ENCODE measurements around the gene SORBS2. TPM values are rescaled to one million over a fixed set of nuclear protein-coding genes. Genes with fewer than 3 reads are reported as not detected.

SORBS2 gene
- total and polyA plus RNA-seq, 2 donors (not counting 1 experiment from before 2014, with no cell fraction given) = 0.33 to 3.0 TPM

DNA sequence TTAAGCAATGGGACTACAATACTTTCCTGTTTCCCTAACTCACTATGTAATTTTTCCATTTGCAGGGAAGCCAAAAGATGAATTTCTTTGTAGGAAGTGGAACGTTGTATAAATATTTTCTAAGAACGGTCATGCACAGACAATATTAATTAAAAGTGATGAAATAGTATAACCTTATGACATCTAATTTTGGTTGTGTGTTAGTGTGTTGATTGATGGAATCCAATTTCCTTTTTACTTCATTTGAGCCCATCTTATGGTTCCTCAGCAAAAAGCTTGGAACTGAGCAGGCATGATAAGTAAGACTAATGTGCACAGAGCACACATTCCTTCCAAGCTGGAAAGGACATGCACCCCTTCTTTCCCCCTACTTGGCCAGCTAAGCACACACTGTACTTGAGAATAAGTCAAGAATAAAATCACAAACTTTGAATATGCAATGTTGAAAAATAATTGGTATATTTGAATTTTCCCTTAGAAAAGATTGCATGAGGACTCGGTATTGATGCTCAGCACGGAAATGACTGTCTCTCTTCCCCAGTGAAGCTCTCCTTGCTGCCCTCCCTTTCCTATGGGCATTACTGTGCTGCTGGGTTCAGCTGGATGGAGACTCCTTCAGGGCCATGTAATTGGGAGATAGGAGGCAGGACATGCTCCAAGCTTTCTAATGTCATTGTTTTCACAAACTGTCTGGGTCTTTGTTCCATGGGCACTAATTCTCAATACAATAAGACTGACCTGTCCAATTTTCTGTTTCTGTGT, 257.4 kb downstream of the SORBS2 start:
- Histone ChIP-seq H3K9ac (ENCODE audit: insufficient read depth, low read length) (no peak overlapping the region), H3K27ac (ENCODE audit: insufficient read depth, low read length) (no peak overlapping the region), H2AFZ (ENCODE audit: low read length) (no peak overlapping the region), H3K4me1 (ENCODE audit: control insufficient read depth, extremely low read depth, insufficient read depth, low read length) (no peaks in the 10 kb centered on the region), H3K4me2 (ENCODE audit: extremely low read depth, insufficient read depth, low read length) (no peak overlapping the region), H3K4me3 (replicated peaks in 1 of 4; ENCODE audit: control extremely low read depth in 1 of 4, insufficient read depth in 1 of 4, low read depth in 3 of 4, low read length in 4 of 4) (no peak overlapping the region), H3K79me2 (ENCODE audit: control insufficient read depth, insufficient read depth, low read length) (no peaks in the 10 kb centered on the region), H3K27me3 (ENCODE audit: control insufficient read depth, insufficient read depth, low read length) (no peaks in the 10 kb centered on the region), H3K9me3 (ENCODE audit: control insufficient read depth, insufficient read depth, low read depth, low read length) (no peaks in the 10 kb centered on the region), H3K36me3 (ENCODE audit: control insufficient read depth, insufficient read depth, low read length) (no peaks in the 10 kb centered on the region), H4K20me1 (ENCODE audit: control insufficient read depth, extremely low read depth, insufficient read depth, low read length) (no peaks in the 10 kb centered on the region)
- no peak for DNase-seq (ENCODE audit: low read depth in 2 of 2)
- no peak for TF ChIP-seq EZH2 (IDR thresholded peaks at IDR 0.05; ENCODE audit: low read length, missing control alignments)

DNA sequence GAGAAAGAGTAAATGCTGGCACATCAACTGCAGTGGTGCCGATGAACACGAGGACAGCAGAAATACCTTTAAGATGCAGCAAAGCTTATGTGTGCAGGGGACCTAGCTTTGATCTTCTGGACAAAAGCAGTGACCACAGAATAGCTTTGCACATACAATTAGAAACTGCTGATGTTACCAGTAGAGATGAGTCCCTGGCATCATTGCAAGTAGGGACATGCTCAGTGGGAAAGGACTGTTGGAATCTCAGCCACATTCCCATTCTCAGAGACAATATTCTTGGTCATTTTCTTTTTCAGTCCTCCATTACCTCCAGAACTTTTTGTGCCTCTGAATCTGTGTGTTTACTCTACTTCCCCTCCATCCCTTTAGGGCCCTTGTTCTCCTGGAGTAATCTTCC, 259.7 kb downstream of the SORBS2 start:
- H3K79me2 ChIP-seq (ENCODE audit: control insufficient read depth, insufficient read depth, low read length) = no peaks in the 10 kb centered on the region
- no peak overlapping the region for H2AFZ ChIP-seq (ENCODE audit: low read length)
- no peak for DNase-seq (ENCODE audit: low read depth in 2 of 2)
- H3K27me3 ChIP-seq (ENCODE audit: control insufficient read depth, insufficient read depth, low read length) = no peaks in the 10 kb centered on the region
- H4K20me1 ChIP-seq (ENCODE audit: control insufficient read depth, extremely low read depth, insufficient read depth, low read length) = no peaks in the 10 kb centered on the region
- TF ChIP-seq EZH2 (IDR thresholded peaks at IDR 0.05; ENCODE audit: low read length, missing control alignments) = no peak
- TF ChIP-seq, protein P1, sequence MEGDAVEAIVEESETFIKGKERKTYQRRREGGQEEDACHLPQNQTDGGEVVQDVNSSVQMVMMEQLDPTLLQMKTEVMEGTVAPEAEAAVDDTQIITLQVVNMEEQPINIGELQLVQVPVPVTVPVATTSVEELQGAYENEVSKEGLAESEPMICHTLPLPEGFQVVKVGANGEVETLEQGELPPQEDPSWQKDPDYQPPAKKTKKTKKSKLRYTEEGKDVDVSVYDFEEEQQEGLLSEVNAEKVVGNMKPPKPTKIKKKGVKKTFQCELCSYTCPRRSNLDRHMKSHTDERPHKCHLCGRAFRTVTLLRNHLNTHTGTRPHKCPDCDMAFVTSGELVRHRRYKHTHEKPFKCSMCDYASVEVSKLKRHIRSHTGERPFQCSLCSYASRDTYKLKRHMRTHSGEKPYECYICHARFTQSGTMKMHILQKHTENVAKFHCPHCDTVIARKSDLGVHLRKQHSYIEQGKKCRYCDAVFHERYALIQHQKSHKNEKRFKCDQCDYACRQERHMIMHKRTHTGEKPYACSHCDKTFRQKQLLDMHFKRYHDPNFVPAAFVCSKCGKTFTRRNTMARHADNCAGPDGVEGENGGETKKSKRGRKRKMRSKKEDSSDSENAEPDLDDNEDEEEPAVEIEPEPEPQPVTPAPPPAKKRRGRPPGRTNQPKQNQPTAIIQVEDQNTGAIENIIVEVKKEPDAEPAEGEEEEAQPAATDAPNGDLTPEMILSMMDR (conservative IDR thresholded peaks at IDR 0.05 in 1 of 2, IDR thresholded peaks at IDR 0.05 in 1 of 2; ENCODE audit: low read depth in 1 of 2, low read length in 2 of 2) = no peak
- H3K9ac ChIP-seq (ENCODE audit: insufficient read depth, low read length) = no peak overlapping the region
- no peaks in the 10 kb centered on the region for H3K4me1 ChIP-seq (ENCODE audit: control insufficient read depth, extremely low read depth, insufficient read depth, low read length)
- H3K9me3 ChIP-seq (ENCODE audit: control insufficient read depth, insufficient read depth, low read depth, low read length) = no peaks in the 10 kb centered on the region
- no peak overlapping the region for H3K4me3 ChIP-seq (replicated peaks in 1 of 4; ENCODE audit: control extremely low read depth in 1 of 4, insufficient read depth in 1 of 4, low read depth in 3 of 4, low read length in 4 of 4)
- no peaks in the 10 kb centered on the region for H3K36me3 ChIP-seq (ENCODE audit: control insufficient read depth, insufficient read depth, low read length)
- H3K27ac ChIP-seq (ENCODE audit: insufficient read depth, low read length) = no peak overlapping the region
- no peak overlapping the region for H3K4me2 ChIP-seq (ENCODE audit: extremely low read depth, insufficient read depth, low read length)

DNA sequence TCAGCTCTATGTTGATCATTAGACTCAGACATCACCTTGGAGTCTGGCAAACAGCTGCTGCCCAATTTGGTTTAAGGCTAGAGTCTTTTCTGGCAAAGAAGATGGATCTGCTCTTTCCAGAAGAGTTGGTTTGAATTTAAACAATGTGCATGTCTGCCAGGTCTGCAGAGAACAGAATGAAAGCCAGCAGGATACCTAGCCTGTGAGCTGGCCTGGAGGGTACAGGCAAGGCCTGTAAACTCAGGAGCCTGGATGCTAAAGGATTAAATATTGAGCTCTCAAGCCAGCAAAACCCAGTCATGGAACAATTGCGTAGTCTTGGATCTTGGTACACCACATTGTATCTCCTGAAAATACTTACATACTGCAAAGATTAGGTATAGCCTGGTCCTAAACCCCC, 261.1 kb downstream of the SORBS2 start:
- H3K9me3 ChIP-seq (ENCODE audit: control insufficient read depth, insufficient read depth, low read depth, low read length) = no peaks in the 10 kb centered on the region
- no peak overlapping the region for H3K4me3 ChIP-seq (replicated peaks in 1 of 4; ENCODE audit: control extremely low read depth in 1 of 4, insufficient read depth in 1 of 4, low read depth in 3 of 4, low read length in 4 of 4)
- no peaks in the 10 kb centered on the region for H3K27me3 ChIP-seq (ENCODE audit: control insufficient read depth, insufficient read depth, low read length)
- TF ChIP-seq EZH2 (IDR thresholded peaks at IDR 0.05; ENCODE audit: low read length, missing control alignments) = no peak
- TF ChIP-seq, protein P1 (conservative IDR thresholded peaks at IDR 0.05 in 1 of 2, IDR thresholded peaks at IDR 0.05 in 1 of 2; ENCODE audit: low read depth in 1 of 2, low read length in 2 of 2) = no peak
- H3K27ac ChIP-seq (ENCODE audit: insufficient read depth, low read length) = no peak overlapping the region
- H3K4me2 ChIP-seq (ENCODE audit: extremely low read depth, insufficient read depth, low read length) = no peak overlapping the region
- H3K9ac ChIP-seq (ENCODE audit: insufficient read depth, low read length) = no peak overlapping the region
- no peaks in the 10 kb centered on the region for H3K4me1 ChIP-seq (ENCODE audit: control insufficient read depth, extremely low read depth, insufficient read depth, low read length)
- H3K36me3 ChIP-seq (ENCODE audit: control insufficient read depth, insufficient read depth, low read length) = no peaks in the 10 kb centered on the region
- H3K79me2 ChIP-seq (ENCODE audit: control insufficient read depth, insufficient read depth, low read length) = no peaks in the 10 kb centered on the region
- H2AFZ ChIP-seq (ENCODE audit: low read length) = no peak overlapping the region
- no peak for DNase-seq (ENCODE audit: low read depth in 2 of 2)
- no peaks in the 10 kb centered on the region for H4K20me1 ChIP-seq (ENCODE audit: control insufficient read depth, extremely low read depth, insufficient read depth, low read length)

Measured in fibroblast of lung (primary cell).